Amniotic epithelial cell (primary cell): ENCODE data around the gene ENG.
"Not testable (repeated sequence)": the region's sequence is repeated elsewhere in the genome, so short reads cannot be mapped to it uniquely, and the experiment has no call there.

ENCODE experiments used
- DNase-seq: peaks from one replicate; pipeline ENCODE4 v3.0.0-alpha.2; 2010; ENCODE audit warnings: low read depth

The ENG gene

GRCh38 chr9:127878652-127879390 lies 24.4 kb upstream of the ENG start:
- no peak for DNase-seq

DNA sequence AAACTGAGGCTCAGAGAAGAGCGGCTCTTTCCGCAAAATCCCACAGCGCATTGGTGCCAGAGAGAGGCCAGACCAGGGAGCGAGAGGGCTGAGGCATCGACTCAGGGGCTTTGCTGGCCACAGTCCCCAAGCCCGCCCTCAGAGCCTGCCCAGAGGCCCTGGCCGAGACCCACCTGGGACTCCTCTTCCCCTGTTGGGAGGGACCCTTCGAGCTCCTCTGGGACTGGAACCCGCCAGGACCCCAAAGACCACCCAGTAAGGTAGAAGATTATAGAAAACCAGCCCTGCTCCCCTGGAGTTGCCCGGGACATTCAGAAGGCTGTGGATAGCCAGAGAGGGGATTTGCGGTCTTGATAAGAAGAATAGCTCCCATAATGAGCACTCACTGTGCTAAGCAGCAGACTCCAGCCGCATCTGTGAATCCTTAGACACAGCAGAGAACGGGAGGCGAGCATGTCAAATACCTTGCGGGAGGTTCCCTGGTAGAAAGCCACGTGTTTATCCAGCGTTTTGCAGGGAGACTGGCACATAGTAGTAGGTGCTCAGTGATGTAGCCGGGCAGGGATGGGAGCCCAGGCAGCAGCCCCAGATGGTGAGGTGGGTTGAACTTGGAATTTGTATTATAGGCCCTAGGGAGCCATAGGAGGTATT lies 23.7 kb upstream of the ENG start:
- peak; percentile 92 for DNase-seq

DNA sequence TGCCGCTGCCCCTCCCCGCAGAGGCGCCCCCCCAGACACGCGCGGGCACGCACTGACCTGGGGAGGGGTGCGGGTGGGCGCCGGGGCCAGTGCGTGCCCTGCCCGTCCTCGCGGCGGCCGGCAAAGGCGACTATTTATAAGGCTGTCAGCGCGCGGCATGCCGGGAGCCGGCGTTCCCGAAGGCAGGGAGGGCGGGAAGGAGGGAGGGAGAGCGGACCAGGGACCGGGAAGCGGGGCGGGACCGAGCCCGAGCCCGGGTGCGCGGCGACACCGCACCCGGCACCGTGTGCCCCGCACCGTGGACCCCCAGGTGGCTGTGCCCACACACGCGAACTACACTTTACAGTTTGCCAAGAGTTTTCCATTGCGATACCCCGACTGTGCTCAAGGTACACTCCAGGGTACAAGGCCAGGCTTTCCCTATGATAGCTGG lies 23.1 kb upstream of the ENG start, which contains the start of gene AK1:
AK1 (minus strand) TSS at position 110 of the 433 bp plus-strand sequence. CDS start 3,058 bp downstream, outside the sequence.
- DNase-seq: no peak

DNA sequence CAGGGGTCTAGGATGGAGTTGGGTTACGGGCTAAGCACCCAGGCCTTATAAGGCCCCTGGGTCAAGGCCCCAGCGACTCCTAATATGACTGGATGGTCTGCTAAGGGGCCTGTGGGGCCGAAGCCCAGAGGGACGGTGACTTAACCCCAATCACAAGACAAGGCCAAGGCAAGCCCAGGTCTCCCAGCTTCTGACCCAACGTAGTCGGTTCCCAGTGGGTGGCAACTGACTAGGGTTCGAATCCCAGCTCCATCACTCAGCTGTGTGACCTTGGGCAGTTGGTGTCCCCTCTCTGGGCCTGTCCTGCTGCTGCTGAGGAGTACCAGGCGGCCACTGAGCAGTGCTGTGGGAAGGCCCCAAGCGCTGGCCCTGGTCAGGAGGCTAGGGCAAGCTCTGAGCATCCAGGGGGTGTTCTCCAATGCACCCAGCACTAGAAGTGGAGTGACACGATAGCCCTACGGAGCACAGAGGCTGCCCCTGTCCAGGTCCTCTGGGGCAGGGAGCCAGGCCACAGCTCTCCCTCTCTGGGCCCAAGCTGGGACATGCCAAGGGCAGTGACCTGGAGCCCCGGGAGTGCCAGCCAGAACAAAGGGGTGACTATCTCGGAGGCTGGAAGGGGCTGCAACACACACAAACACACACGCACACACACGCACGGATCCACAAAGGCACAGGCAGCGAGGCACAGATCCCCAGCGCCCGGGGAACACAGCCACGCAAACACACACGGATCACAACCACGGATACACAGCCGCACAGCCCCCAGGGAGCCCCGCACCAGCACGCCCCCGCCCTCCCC lies 22.5 kb upstream of the ENG start:
- DNase-seq: no peak

DNA sequence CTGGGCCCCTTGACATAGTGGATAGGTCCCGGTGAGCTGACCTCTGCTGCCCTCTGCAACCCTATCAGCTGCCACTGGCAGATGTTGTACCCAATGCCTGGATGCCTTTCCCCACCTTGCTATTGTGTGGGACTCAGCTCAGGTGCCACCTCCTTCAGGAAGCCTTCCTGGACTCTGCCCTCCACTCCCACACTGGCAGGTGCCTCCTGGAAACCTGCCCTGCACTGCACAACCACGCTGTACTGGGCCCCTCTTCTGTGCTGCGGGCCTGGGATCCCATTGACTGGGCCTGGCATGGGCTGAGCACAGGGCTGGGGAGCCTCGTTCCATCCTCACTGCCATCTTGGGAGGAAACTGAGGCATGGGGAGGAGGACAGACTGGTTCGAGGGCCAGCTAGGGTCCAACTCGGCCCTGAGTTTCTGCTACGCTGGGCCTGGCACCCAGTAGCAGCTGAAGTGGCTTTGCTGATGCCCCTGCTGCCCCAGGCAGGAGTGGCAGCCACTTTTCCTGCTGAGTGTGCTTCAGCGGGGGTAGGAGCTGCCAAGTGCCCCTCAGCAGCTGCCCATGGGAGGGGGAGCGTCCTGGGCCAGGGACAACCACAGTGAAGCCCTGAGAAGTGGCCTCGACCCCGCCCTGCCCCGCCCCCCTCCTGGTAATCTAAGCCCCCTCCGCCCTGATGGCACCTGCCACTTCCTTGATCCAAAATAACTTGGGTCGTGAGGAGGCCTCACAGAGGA lies 21.7 kb upstream of the ENG start:
- DNase-seq: no peak

DNA sequence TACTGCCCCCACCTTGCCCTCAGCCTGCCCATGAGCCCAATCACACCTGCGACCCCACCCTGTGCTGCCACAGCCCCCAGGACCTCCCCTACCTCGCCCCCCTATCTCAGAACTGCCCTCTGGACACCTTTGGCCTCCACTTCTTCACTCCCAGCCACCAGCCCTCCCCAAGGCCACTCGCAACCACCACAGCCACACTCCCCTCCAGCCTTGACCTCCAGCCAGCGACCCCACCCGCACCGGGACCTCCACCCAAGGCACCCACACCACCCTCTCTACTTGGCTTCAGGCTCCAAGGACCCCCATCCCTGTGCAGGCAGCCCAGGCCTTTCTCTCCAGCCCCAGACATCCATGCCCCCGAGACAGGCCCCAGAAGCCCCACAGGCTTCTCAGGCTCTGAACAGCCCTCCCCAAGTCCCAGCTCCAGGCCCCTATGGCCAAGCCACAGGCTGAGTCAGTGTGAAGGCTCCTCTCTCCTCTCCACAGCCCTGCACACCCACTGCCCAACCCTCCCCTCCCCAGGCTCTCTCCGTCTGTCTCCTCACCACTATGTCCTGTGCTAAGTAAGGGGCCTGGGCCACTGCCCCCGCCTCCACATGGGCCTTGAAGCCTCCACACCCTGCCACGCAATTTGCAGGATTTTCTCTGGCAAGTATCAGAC lies 21.0 kb upstream of the ENG start:
- peak; percentile 59 for DNase-seq

DNA sequence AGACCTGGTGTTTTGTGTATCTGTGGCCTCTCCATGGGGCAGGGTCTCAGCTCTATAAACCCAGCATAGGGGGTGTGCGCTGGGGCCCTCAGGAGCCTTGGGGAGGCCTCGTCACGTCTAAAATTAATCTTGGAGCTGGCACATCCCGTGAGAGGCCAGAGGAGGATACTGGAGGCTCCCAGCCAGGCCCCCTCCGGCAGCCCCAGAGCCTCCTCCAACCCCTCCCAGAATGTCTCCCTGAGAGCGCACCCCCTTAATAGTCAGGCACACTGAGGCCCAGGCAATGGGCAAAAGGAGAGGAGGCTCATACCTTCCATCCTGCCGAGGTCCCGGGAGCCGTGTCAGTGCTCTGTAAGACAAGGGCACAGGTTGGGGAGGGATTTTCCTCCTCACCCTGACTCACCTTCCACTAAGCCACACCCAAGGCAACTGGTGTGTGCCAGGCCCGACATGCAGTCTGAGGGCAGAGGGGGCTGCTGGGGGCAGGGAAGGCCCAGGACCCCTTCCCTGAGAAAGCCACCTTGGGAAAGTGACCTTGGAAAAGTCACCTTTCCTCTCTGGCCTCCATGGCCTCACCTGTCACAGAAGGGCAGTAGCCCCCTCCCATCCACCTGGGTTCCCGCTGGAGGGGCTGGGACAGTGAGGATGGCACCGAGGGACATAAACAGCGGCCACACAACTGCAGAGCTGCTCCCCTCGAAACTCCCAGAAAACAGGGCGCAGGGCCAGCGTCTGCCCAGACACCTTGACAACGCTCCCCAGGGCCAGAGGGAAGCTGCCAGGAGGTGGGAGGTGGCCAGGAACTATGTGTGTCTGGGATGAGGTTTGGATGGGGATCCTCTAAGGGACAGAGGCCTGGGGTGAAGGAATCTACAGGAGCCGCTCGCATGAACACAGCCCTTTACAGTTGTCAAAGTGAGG lies 20.1 kb upstream of the ENG start:
- DNase-seq: no peak

DNA sequence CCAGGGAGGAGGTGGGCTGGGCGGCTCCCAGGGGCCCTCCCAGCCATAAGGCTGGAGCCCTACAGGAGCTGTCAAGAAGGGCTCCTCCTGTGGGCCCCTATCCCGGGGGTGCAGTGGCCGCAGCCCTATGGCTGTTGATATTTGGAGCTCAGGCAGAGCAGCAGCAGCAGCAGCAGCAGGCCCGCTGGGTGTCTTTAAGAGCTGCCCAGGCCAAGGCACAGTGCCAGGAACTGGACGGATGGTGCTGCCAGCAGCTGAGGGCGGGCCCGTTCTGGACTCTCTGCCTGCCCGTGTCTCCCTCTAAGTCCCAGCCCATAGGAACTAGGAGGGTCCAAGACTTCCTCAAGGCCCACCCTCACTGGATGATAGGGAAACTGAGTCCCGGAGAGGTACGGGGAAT lies 19.4 kb upstream of the ENG start:
- DNase-seq: no peak

GRCh38 chr9:127873223-127873691 lies 18.8 kb upstream of the ENG start:
- no peak for DNase-seq

DNA sequence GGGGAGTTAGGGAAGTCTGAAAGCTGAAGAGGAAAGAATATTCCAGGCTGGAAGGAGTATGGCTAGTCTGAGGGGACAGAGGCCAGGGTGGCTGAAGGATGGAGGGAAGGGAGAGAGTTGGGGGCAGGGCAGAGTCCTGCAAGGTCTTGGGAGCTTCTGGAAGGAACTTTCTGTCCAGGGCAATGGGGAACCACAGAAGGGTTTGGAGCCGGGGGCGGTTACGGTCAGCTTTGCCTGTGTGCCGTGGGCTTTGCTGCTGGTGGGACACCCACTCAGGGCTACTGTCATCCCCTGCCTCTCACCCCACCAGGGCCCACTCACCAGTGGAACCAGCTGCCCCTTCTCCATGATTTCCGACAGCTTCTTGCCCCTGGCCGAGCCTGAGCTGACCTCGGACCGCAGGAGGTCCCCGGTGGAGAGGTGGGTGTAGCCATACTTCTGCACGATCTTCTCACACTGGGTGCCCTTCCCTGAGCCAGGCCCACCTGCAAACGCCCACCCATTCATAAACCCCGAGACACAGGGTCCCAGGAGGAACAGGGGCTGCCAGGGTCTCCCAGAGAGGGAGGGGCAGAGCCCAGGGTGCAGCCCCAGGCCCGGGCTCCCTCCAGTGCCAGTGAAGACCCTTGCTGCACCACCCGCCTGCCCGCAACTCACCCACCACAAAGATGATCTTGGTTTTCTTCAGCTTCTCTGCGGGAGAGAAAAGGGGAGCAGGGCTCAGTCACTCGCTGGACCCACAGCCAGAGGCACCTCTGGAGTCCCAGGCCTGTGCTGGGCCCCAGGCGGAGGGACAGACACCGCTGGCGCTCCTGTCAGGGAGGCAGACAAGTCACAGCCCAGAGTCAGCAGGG lies 18.1 kb upstream of the ENG start:
- DNase-seq: no peak

GRCh38 chr9:127871531-127871930 lies 17.1 kb upstream of the ENG start:
- DNase-seq: no peak

DNA sequence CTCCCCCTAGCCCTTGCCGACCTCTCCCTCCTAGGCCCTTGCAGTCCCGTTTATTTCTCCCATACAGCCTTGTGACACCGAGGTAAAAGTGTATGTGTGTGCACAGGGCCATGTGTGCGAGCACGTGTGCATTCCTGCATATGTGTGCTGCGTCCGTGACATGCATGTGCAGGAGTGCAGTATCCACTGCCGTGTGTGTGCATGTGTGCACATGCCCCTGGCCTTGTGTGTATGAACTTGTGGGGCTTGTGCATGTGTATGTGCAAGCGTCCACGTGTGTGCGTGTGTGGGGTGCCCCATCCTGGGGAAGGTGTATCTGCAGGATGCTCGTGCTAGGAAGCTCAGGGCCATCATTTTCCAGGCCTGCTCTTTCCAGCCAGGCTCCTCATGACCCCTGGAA lies 16.4 kb upstream of the ENG start:
- DNase-seq: no peak

DNA sequence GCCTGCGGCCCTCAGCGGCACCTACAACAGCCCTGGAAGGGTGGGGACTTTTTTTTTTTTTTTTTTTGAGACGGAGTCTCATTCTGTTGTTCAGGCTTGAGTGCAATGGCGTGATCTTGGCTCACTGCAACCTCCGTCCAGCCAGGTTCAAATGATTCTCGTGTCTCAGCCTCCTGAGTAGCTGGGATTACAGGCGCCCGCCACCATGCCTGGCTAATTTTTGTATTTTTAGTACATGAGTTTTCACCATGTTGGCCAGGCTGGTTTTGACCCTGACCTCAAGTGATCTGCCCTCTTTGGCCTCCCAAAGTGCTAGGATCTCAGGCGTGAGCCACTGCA lies 15.7 kb upstream of the ENG start:
- not testable (repeated sequence) for DNase-seq

- DNase-seq: peak; percentile 67
Observed at GRCh38 chr9:127869310-127870152, 15.1 kb upstream of the ENG start.

DNA sequence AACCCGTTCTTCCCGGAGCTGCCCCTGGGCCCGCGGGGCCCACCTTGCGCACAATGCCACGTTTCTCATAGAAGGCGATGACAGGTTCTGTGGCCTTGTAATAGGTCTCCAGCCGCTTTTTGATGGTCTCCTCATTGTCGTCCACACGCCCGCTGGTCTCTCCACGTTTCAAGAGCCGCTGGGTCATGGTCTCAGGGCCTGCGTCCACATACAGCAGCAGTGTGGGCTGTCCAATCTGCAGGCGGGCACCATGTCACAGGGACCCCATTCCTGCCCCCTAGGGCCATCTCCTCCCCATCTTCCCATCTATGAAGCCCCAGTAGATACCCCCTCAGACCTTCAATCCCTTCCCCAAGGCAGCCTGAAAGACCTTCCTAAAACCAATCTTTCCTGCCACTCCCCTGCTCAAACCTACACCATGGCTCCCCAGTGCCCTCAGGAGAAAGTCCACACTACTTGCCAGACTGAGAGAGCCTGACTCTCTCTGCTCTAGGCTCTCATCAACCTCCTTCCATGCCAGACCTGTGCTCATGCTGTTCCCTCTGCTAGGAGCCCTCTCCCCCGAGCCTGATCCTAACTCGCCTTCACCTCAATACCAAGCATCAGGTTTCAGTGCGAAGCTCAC lies 13.9 kb upstream of the ENG start:
- no peak for DNase-seq

DNA sequence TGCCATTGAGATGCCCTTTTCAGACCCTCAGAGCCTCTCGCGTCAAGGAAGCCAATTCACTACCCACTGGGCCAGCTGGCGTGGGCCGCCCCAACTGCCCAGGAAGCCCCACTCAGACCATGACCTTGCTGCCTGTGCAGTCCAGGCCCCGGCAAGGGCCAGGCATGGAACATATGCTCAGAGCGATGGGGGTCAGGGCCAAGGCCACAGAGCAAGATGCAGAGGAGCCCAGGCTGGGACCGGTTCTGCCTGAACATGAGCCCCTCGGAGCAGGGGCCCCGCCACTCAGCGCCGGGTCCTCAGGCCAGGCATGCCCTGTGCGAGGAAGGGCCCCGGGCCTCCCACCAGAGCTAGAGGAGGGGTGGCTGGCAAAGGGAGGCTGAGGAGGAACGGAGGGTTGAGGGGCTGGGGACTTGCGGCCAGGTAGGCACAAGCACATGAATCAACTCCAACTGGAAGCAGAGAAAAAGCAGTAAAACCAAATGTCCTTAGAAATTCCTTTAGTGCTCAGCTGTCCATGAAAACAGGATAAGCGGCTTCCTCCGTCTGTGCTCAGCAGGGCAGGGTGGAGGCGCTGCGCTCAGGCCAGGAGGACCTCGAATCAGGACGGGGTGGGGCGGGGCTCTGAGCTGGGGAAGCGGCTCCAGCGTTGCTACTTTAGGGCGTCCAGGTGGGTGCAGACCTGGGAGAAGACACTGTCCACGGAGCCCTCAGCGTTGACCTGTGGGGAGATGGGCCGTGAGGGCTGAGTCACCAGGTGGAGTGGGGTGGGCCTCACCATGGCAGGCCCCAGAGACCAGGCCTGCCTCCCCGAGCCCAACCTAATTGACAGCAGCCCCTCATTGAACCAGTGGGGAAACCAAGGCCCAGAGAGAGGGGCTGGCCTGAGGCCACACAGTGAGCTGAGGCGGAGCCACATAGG lies 13.2 kb upstream of the ENG start:
- no peak for DNase-seq

GRCh38 chr9:127866535-127866934 lies 12.1 kb upstream of the ENG start:
- no peak for DNase-seq
